Skeletal muscle cell (primary cell): ENCODE data around the gene PTPRR.

Experiments used
- DNase-seq: peaks from one replicate; pipeline ENCODE4 v3.0.0-alpha.2; 2010; ENCODE audit warnings: low read depth
- H3K4me3 ChIP-seq: 2 replicates; pipeline ENCODE4 v1.5.1; 2011; ENCODE audit warnings: low read depth, mild to moderate bottlenecking, control low read depth, low read length, moderate library complexity

The PTPRR gene

GRCh38 chr12:70919176-70919575 lies 1.4 kb downstream of the PTPRR start:
- DNase-seq = no peak
- H3K4me3 ChIP-seq = no peak overlapping the region

- H3K4me3 ChIP-seq = no peak overlapping the region
- no peak for DNase-seq
These were observed 2.2 kb downstream of the PTPRR start for GRCh38 chr12:70918321-70918720.

- no peak overlapping the region for H3K4me3 ChIP-seq
- DNase-seq = no peak
These were observed 9.9 kb downstream of the PTPRR start for GRCh38 chr12:70910666-70911065.

- DNase-seq = no peak
- no peak overlapping the region for H3K4me3 ChIP-seq
These were observed 11.6 kb downstream of the PTPRR start for GRCh38 chr12:70908978-70909377.

- H3K4me3 ChIP-seq = no peak overlapping the region
- DNase-seq = no peak
These were observed 13.1 kb downstream of the PTPRR start for GRCh38 chr12:70907412-70907811.

- H3K4me3 ChIP-seq = no peak overlapping the region
- no peak for DNase-seq
These were observed 24.6 kb downstream of the PTPRR start for GRCh38 chr12:70895956-70896355.

- no peak overlapping the region for H3K4me3 ChIP-seq
- DNase-seq = no peak
These were observed 27.9 kb downstream of the PTPRR start for GRCh38 chr12:70892593-70892992.

GRCh38 chr12:70890895-70891832 lies 29.4 kb downstream of the PTPRR start:
- no peak for DNase-seq
- H3K4me3 ChIP-seq = no peak overlapping the region

GRCh38 chr12:70885956-70886355 lies 34.6 kb downstream of the PTPRR start:
- H3K4me3 ChIP-seq = no peak overlapping the region
- DNase-seq = no peak

- DNase-seq = no peak
- H3K4me3 ChIP-seq = no peak overlapping the region
These were observed 36.7 kb downstream of the PTPRR start for GRCh38 chr12:70883855-70884254.

- no peak for DNase-seq
- H3K4me3 ChIP-seq = no peak overlapping the region
These were observed 39.8 kb downstream of the PTPRR start for GRCh38 chr12:70880744-70881143.

- H3K4me3 ChIP-seq = no peak overlapping the region
- peak; percentile 43 for DNase-seq
These were observed 43.6 kb downstream of the PTPRR start for GRCh38 chr12:70876952-70877351.

GRCh38 chr12:70875628-70876027 lies 44.9 kb downstream of the PTPRR start:
- H3K4me3 ChIP-seq = no peak overlapping the region
- no peak for DNase-seq

GRCh38 chr12:70854881-70855568 lies 65.5 kb downstream of the PTPRR start:
- no peak for DNase-seq

GRCh38 chr12:70854138-70854537 lies 66.4 kb downstream of the PTPRR start:
- no peak overlapping the region for H3K4me3 ChIP-seq
- DNase-seq = no peak

More at GRCh38 chr12:70854881-70855568, 65.5 kb downstream of the PTPRR start:
- H3K4me3 ChIP-seq = no peak overlapping the region

GRCh38 chr12:70853326-70853725 lies 67.2 kb downstream of the PTPRR start:
- DNase-seq = peak; percentile 87
- H3K4me3 ChIP-seq = no peak overlapping the region

GRCh38 chr12:70852416-70853150 lies 68.0 kb downstream of the PTPRR start:
- no peak for DNase-seq
- no peak overlapping the region for H3K4me3 ChIP-seq

GRCh38 chr12:70849265-70849960 lies 71.1 kb downstream of the PTPRR start:
- no peak overlapping the region for H3K4me3 ChIP-seq
- peak; percentile 81 for DNase-seq

- H3K4me3 ChIP-seq = no peak overlapping the region
- DNase-seq = no peak
These were observed 72.7 kb downstream of the PTPRR start for GRCh38 chr12:70847871-70848270.
